Measurements from ENCODE around the gene SNCB.

The SNCB gene

GRCh38 chr5:176629853-176630680 is at the start of gene SNCB, which contains the start of gene EIF4E1B:
Gene SNCB, minus strand, starts transcription at chr5:176630534. Its CDS starts 880 bp downstream, at chr5:176629654.
Gene EIF4E1B, plus strand, starts transcription at chr5:176630675. Its CDS starts 12,113 bp downstream, at chr5:176642788.
- Mint-ChIP-seq H3K27ac (no peak within 1 kb of the TSS), H3K4me3 (peak within 1 kb of the TSS; percentile 38)

GRCh38 chr5:176679365-176680225 is 49.3 kb upstream of the SNCB start:
- Mint-ChIP-seq H3K9me3 (peaks cover 5% of the 10 kb centered on the region), H3K27me3 (peaks cover 57% of the 10 kb centered on the region), H3K36me3 (ENCODE audit: low read depth) (no peaks in the 10 kb centered on the region), H3K4me3 (no peak overlapping the region), H3K27ac (no peak overlapping the region), H3K4me1 (ENCODE audit: low read depth) (no peaks in the 10 kb centered on the region)

More at GRCh38 chr5:176629853-176630680, at the start of gene SNCB, which contains the start of gene EIF4E1B:
- Mint-ChIP-seq H3K36me3 (ENCODE audit: low read depth) (no peaks in the 10 kb centered on the region), H3K9me3 (no peaks in the 10 kb centered on the region), H3K27me3 (peaks cover 67% of the 10 kb centered on the region), H3K4me1 (ENCODE audit: low read depth) (peaks cover 13% of the 10 kb centered on the region)

- H3K4me1 Mint-ChIP-seq (ENCODE audit: low read depth), result no peaks in the 10 kb centered on the region
- H3K4me3 Mint-ChIP-seq, result no peak overlapping the region
- H3K27me3 Mint-ChIP-seq, result peaks cover 51% of the 10 kb centered on the region
- H3K36me3 Mint-ChIP-seq (ENCODE audit: low read depth), result no peaks in the 10 kb centered on the region
- H3K9me3 Mint-ChIP-seq, result no peaks in the 10 kb centered on the region
- no peak overlapping the region for H3K27ac Mint-ChIP-seq
Measured at GRCh38 chr5:176678584-176678983, 48.2 kb upstream of the SNCB start.

DNA sequence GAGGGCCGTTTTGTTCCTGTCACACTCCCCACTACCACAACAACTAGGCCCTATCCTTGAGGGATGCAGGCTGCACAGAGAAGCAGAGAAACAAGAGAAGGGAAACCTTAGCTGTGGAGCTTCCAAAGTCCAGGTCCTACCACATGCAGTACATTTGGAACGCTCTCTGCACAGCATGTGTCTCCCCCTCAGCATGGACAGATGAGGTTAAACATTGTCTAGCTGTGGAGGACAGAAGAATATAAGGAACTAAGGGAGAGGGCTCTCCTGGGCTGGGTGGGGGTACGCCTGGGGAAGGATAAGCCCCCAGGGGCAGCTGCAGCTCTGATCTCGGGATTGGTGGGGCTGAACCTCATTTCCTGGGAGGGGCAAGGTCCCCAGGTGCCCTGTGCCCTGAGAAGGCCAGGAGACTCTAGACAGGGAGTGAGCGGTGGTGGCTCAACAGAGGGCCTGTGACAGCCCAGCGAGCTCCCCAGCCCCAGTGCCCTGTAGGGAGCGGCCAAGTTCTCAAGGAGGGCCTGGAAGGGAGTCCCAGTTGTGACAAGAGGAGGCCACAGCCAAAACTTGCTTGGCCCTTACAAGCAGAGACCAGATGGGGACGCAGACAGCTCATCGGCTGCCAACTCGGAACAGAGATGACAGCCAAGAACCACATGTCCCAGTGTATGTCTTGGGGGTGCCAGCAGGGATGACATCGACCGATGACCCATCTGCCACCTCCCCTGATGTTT is 47.0 kb upstream of the SNCB start:
- H3K4me1 Mint-ChIP-seq (ENCODE audit: low read depth), result no peaks in the 10 kb centered on the region
- H3K36me3 Mint-ChIP-seq (ENCODE audit: low read depth), result no peaks in the 10 kb centered on the region
- H3K4me3 Mint-ChIP-seq, result no peak overlapping the region
- peaks cover 44% of the 10 kb centered on the region for H3K27me3 Mint-ChIP-seq
- no peaks in the 10 kb centered on the region for H3K9me3 Mint-ChIP-seq
- H3K27ac Mint-ChIP-seq, result no peak overlapping the region

- no peak overlapping the region for H3K27ac Mint-ChIP-seq
Measured at GRCh38 chr5:176676361-176676824, 46.1 kb upstream of the SNCB start.

GRCh38 chr5:176675676-176676360 is 45.5 kb upstream of the SNCB start:
- peaks cover 40% of the 10 kb centered on the region for H3K27me3 Mint-ChIP-seq
- no peaks in the 10 kb centered on the region for H3K9me3 Mint-ChIP-seq
- no peaks in the 10 kb centered on the region for H3K4me1 Mint-ChIP-seq (ENCODE audit: low read depth)
- no peak overlapping the region for H3K27ac Mint-ChIP-seq
- no peaks in the 10 kb centered on the region for H3K36me3 Mint-ChIP-seq (ENCODE audit: low read depth)
- H3K4me3 Mint-ChIP-seq, result no peak overlapping the region

More at GRCh38 chr5:176676361-176676824, 46.1 kb upstream of the SNCB start:
- Mint-ChIP-seq H3K4me3 (no peak overlapping the region), H3K4me1 (ENCODE audit: low read depth) (no peaks in the 10 kb centered on the region), H3K9me3 (no peaks in the 10 kb centered on the region), H3K27me3 (peaks cover 38% of the 10 kb centered on the region), H3K36me3 (ENCODE audit: low read depth) (no peaks in the 10 kb centered on the region)

- H3K4me1 Mint-ChIP-seq (ENCODE audit: low read depth), result no peaks in the 10 kb centered on the region
- H3K36me3 Mint-ChIP-seq (ENCODE audit: low read depth), result no peaks in the 10 kb centered on the region
- no peaks in the 10 kb centered on the region for H3K9me3 Mint-ChIP-seq
- H3K27me3 Mint-ChIP-seq, result peaks cover 40% of the 10 kb centered on the region
- H3K4me3 Mint-ChIP-seq, result no peak overlapping the region
- no peak overlapping the region for H3K27ac Mint-ChIP-seq
Measured at GRCh38 chr5:176674799-176675198, 44.5 kb upstream of the SNCB start.

GRCh38 chr5:176673651-176674583 is 43.6 kb upstream of the SNCB start:
- no peaks in the 10 kb centered on the region for H3K9me3 Mint-ChIP-seq
- no peak overlapping the region for H3K27ac Mint-ChIP-seq
- no peaks in the 10 kb centered on the region for H3K36me3 Mint-ChIP-seq (ENCODE audit: low read depth)
- H3K4me1 Mint-ChIP-seq (ENCODE audit: low read depth), result no peaks in the 10 kb centered on the region
- peaks cover 34% of the 10 kb centered on the region for H3K27me3 Mint-ChIP-seq
- H3K4me3 Mint-ChIP-seq, result no peak overlapping the region

DNA sequence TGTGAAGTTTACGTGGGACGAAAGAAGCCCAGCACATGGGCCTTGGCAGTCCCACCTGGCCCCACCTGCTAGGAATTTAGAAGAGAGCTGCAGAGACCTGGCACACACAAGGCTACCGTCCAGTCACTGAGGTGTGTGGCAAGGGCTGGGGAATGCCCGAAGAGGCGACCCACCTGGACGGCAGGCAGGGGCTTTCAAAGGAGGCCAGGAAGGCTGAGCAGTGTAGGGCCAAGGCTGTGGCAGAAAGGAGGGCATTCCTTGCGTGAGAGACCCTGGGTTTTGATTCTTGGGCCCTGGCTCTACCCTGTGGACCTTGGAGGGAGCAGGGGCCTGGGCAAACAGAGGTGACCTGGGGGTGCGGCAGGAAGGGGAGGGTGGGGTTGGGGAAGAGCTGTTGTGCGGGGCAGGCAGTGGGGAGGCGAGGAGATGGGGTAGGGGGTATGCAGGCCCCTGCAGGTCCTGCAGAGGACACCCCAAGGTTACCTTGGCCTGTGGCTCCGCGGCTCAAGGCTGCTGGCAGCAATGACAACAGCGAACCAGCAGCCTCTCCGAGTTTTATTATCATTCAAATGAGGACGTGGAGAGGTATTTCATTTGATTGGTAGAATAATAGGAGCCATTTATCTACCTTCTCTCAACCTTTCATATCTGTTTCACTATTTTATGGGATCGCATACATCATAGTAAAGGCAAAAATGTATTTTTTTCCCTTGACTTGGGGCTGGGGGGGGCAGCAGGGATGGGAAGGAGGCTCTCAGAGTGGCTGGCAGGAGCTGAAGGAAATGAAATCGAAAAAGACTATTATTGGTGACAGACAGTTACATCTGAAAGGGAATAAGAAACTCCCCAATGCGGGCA is 41.8 kb upstream of the SNCB start:
- Mint-ChIP-seq H3K27me3 (peaks cover 27% of the 10 kb centered on the region), H3K36me3 (ENCODE audit: low read depth) (no peaks in the 10 kb centered on the region), H3K27ac (no peak overlapping the region), H3K4me3 (no peak overlapping the region), H3K9me3 (no peaks in the 10 kb centered on the region), H3K4me1 (ENCODE audit: low read depth) (no peaks in the 10 kb centered on the region)

- H3K27me3 Mint-ChIP-seq, result peaks cover 27% of the 10 kb centered on the region
- no peak overlapping the region for H3K27ac Mint-ChIP-seq
- H3K4me3 Mint-ChIP-seq, result no peak overlapping the region
- no peaks in the 10 kb centered on the region for H3K4me1 Mint-ChIP-seq (ENCODE audit: low read depth)
- no peaks in the 10 kb centered on the region for H3K9me3 Mint-ChIP-seq
- no peaks in the 10 kb centered on the region for H3K36me3 Mint-ChIP-seq (ENCODE audit: low read depth)
Measured at GRCh38 chr5:176671399-176671798, 41.1 kb upstream of the SNCB start.

- Mint-ChIP-seq H3K4me1 (ENCODE audit: low read depth) (no peaks in the 10 kb centered on the region), H3K4me3 (no peak overlapping the region), H3K27me3 (peaks cover 29% of the 10 kb centered on the region), H3K36me3 (ENCODE audit: low read depth) (no peaks in the 10 kb centered on the region), H3K9me3 (no peaks in the 10 kb centered on the region), H3K27ac (no peak overlapping the region)
Measured at GRCh38 chr5:176670449-176670848, 40.1 kb upstream of the SNCB start.

- Mint-ChIP-seq H3K27ac (no peak overlapping the region), H3K27me3 (peaks cover 38% of the 10 kb centered on the region), H3K4me1 (ENCODE audit: low read depth) (no peaks in the 10 kb centered on the region), H3K9me3 (no peaks in the 10 kb centered on the region), H3K4me3 (no peak overlapping the region), H3K36me3 (ENCODE audit: low read depth) (no peaks in the 10 kb centered on the region)
Measured at GRCh38 chr5:176667637-176668036, 37.3 kb upstream of the SNCB start.
